ENCODE results near the gene ZNF624.

The ZNF624 gene

DNA sequence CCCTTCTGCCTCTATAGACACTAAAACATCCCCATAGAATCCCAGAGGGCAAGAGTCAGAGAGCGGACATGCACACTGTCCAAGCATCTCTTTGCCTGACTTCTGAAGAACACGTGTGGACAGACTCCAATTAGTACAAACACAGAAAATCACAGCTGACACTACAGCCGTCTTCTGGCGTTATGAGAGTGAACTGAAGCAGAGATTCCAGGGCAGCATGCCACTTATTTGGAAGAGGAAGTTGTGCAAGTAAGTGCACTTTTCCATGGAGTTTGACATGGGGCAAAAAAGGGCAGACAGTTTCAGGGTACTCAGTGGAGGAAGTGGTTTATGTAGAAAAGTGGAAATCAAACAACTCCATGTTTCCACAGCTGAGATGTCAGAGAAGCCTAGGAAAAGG is 67.9 kb downstream of the ZNF624 start:
- no peak overlapping the region for H3K4me3 ChIP-seq (ENCODE audit: low read depth, low read length)
- H3K4me1 ChIP-seq (ENCODE audit: control insufficient read depth, insufficient read depth, low read length), result no peaks in the 10 kb centered on the region
- peaks cover 37% of the 10 kb centered on the region for H3K27me3 ChIP-seq (ENCODE audit: control insufficient read depth, insufficient read depth, low read length)
- H3K9me3 ChIP-seq (ENCODE audit: control insufficient read depth, insufficient read depth, low read length), result no peaks in the 10 kb centered on the region
- no peaks in the 10 kb centered on the region for H3K36me3 ChIP-seq (ENCODE audit: control insufficient read depth, insufficient read depth, low read length)
- H3K9ac ChIP-seq (ENCODE audit: low read depth, low read length), result no peak overlapping the region

DNA sequence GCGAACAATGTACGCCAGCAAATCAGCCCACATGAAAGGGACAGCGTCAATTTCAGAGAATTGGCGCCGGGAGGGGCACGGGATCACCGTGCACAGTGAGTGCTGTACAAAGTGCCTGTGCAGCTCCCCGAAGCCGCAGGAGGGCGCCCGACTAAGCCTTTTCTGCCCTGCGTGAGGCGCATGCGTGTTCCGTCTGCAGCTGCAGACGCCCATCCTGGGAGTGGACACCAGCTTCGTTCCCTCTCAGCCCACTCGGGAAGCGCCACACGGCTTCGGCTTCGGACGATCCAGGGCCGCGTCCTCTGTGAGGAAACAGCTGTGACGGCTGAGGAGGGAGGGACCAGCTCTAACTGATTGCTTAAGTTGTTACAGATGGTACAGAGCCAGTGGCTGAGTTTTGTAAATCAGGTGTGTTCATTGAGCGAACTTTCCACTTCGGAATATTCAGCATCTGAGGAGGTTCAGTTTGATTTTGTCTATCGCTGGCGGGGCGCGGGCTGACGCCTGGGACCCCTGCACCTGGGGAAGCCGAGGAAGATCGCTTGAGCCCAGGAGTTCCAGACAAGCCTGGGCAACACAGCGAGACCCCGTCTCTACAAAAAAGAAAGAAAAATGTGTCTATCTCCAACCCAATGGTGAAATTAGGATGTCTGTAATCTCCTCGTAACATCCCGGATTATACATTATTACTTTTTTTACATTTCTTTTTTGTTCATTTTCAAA is 69.2 kb downstream of the ZNF624 start:
- Histone ChIP-seq H3K4me3 (ENCODE audit: low read depth, low read length) (peak overlapping the region; percentile 88), H3K9me3 (ENCODE audit: control insufficient read depth, insufficient read depth, low read length) (no peaks in the 10 kb centered on the region), H3K9ac (ENCODE audit: low read depth, low read length) (no peak overlapping the region), H3K4me1 (ENCODE audit: control insufficient read depth, insufficient read depth, low read length) (no peaks in the 10 kb centered on the region), H3K27me3 (ENCODE audit: control insufficient read depth, insufficient read depth, low read length) (peaks cover 37% of the 10 kb centered on the region), H3K36me3 (ENCODE audit: control insufficient read depth, insufficient read depth, low read length) (no peaks in the 10 kb centered on the region)

DNA sequence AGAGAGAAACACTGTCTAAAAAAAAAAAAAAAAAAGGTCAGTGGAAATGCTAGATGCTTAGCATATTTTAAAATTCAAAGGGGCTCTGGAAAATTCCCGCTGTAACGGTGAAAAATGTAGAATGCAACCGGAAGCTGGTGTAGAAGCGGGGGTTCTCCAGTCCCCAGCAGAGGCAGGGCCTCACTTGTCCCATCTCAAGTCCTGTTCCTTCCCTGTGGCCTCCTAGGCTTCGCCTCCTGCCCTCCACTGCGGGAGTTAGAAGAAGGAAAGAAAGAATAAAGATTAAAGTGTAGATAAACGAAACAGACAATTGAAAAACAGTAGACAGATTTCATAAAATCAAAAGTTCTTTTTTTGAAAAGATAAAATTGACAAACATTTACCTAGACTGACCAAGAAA is 69.9 kb downstream of the ZNF624 start:
- Histone ChIP-seq H3K4me3 (ENCODE audit: low read depth, low read length) (no peak overlapping the region), H3K27me3 (ENCODE audit: control insufficient read depth, insufficient read depth, low read length) (peaks cover 36% of the 10 kb centered on the region), H3K36me3 (ENCODE audit: control insufficient read depth, insufficient read depth, low read length) (no peaks in the 10 kb centered on the region), H3K9me3 (ENCODE audit: control insufficient read depth, insufficient read depth, low read length) (no peaks in the 10 kb centered on the region), H3K9ac (ENCODE audit: low read depth, low read length) (no peak overlapping the region), H3K4me1 (ENCODE audit: control insufficient read depth, insufficient read depth, low read length) (no peaks in the 10 kb centered on the region)

DNA sequence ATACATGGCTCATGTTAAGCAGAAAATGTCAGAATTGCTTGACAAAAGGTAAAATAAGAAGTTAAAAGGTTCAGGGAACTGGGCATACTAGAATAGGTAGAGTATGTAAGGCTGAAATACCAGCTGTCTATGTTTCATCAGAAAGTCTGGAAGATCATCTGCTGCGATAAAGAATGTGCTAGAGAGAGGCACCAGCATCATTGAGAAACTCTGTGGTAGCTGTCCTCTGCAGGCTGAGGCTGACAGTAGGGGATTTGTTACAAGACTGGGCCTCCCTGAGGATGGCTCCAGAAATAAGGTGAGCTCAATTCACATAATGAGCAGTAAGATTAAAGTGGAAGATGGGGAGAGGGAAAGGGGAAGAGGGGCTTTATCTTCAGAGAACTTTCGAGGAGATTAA is 80.2 kb downstream of the ZNF624 start:
- Histone ChIP-seq H3K36me3 (ENCODE audit: control insufficient read depth, insufficient read depth, low read length) (no peaks in the 10 kb centered on the region), H3K9ac (ENCODE audit: low read depth, low read length) (no peak overlapping the region)

More for the DNA sequence above, 80.2 kb downstream of the ZNF624 start:
- no peaks in the 10 kb centered on the region for H3K4me1 ChIP-seq (ENCODE audit: control insufficient read depth, insufficient read depth, low read length)
- no peaks in the 10 kb centered on the region for H3K9me3 ChIP-seq (ENCODE audit: control insufficient read depth, insufficient read depth, low read length)
- H3K4me3 ChIP-seq (ENCODE audit: low read depth, low read length), result no peak overlapping the region
- H3K27me3 ChIP-seq (ENCODE audit: control insufficient read depth, insufficient read depth, low read length), result peaks cover 21% of the 10 kb centered on the region
